ENCODE results near the gene YY1AP1.
A peak's percentile ranks its signal among the peaks of the same experiment; 100 is the strongest.
"Not testable (repeated sequence)": the region's sequence is repeated elsewhere in the genome, so short reads cannot be mapped to it uniquely, and the experiment has no call there.

YY1AP1 gene, protein sequence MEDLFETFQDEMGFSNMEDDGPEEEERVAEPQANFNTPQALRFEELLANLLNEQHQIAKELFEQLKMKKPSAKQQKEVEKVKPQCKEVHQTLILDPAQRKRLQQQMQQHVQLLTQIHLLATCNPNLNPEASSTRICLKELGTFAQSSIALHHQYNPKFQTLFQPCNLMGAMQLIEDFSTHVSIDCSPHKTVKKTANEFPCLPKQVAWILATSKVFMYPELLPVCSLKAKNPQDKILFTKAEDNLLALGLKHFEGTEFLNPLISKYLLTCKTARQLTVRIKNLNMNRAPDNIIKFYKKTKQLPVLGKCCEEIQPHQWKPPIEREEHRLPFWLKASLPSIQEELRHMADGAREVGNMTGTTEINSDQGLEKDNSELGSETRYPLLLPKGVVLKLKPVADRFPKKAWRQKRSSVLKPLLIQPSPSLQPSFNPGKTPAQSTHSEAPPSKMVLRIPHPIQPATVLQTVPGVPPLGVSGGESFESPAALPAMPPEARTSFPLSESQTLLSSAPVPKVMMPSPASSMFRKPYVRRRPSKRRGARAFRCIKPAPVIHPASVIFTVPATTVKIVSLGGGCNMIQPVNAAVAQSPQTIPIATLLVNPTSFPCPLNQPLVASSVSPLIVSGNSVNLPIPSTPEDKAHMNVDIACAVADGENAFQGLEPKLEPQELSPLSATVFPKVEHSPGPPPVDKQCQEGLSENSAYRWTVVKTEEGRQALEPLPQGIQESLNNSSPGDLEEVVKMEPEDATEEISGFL

DNA sequence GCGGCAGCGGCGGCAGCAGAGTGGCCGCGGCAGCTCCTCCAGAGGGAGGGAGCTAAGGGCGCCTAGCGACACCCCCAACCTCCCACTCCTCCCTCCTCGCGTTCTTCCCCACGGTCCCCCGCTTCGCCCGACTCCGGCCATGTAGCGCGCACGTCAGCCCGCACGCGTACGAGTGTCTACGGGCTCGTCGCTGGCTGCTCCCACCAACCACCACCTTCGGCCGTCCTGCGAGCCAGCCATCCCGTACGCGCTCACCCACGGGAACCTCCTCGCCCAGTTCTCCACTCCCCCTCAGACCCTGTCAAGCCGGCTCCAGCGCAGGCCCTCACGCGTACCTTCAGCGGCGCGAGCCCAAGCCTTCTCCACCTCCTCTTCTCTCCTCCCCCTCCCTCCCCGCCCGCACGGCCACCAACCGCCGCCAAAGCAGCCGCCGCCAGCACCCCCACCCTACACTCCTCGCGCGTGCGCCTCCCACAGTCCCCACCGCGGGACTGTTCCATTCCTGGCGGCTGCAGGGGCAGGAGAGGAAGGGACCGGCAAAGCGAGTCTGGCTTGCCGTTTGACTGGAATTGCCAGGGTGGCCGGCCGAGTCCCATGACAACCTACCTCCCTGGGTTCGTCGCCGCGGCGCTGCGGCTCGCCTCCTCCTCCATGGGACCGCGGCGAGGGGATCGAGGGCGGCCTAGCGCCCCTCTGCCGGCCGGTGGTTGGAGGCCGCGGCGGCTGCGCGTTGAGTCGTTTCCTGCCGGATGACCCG lies at the start of gene YY1AP1:
TSS of gene YY1AP1 (minus strand) at position 451 of the 757 bp plus-strand sequence. CDS start 8,338 bp downstream, outside the sequence.
- peak; percentile 80 for DNase-seq

DNA sequence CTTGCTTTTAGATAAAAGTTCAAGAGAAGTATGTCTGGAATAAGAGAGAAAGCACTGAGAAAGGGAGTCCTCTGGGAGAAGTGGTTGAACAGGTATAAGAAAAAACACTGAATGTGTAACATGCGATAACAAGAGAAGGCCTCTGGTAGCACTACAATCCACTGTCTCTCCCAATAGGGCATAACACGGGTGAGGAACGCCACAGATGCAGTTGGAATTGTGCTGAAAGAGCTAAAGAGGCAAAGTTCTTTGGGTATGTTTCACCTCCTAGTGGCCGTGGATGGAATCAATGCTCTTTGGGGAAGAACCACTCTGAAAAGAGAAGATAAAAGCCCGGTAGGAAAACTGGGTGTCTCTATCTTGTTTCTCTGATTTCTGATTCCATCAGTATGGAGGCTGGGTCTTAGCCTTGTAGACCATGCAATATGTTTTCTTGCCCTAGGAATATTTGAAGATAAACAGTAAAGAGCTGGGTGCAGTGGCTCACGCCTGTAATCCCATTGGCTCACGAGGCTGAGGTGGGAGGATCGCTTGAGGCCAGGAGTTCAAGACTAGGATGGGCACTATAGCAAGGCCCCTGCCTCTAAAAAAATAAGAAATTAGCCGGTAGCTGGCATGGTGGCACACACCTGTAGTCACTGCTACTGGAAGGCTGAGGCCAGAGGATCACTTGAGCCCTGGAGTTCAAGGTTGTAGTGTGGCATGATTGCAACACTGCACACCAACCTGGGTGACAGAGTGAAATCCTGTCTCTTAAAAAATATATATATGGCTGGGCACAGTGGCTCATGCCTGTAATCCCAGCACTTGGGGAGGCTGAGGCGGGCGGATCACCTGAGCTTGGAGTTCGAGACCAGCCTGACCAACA lies 40.7 kb upstream of the YY1AP1 start:
- peak; percentile 37 for DNase-seq

DNA sequence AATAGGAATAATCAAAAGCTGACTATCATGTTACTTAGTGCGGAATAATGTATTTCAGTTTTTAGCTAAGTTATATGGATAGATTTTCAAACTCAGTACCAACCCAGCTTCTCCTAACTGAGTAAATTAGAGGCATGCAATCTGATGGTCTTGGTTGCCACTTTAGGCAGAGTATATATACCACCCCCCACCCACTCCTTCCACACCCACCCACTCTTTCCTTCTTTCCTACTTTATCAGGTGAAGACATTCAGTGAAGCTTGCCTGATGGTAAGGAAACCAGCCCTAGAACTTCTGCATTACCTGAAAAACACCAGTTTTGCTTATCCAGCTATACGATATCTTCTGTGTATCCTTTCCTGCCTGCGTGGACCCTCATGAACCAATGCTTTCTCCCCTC lies 36.6 kb upstream of the YY1AP1 start:
- no peak for DNase-seq

DNA sequence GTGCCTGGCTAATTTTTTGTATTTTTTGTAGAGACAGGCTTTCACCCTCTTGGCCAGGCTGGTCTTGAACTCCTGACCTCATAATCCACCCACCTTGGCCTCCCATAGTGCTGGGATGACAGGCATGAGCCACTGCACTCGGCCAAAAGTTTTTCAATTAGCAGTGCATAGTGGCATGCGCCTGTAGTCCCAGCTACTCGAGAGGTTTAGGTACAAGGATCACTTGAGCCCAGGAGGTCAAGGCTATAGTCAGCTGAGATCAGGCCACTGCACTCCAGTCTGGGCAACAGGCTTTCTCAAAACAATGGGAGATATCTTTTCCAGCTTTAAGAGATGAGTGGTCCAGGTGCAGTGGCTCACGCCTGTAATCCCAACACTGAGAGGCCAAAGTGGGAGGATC lies 31.1 kb upstream of the YY1AP1 start:
- DNase-seq: no peak

DNA sequence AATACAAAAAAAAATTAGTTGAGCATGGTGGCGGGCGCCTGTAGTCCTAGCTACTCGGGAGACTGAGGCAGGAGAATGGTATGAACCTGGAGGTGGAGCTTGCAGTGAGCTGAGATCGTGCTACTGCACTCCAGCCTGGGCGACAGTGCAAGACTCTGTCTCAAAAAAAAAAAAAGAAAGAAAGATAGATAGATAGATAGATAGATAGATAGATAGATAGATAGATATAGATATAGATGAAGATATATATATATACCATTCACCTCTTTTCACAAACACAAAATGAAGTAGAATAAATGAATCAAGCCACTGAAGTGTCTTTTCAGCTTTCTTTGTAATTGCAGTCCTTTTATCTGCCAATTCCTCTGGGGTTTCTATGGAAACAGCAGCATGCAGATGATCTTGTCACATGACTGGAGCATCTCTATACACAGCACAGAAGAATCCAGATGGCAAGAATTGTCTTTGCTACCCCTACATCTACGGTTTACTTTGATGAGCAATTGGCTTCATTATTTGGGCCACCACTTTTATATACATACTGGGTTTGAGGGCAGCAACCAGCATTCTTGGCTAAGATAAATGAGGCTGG lies 30.0 kb upstream of the YY1AP1 start:
- DNase-seq: not testable (repeated sequence)

DNA sequence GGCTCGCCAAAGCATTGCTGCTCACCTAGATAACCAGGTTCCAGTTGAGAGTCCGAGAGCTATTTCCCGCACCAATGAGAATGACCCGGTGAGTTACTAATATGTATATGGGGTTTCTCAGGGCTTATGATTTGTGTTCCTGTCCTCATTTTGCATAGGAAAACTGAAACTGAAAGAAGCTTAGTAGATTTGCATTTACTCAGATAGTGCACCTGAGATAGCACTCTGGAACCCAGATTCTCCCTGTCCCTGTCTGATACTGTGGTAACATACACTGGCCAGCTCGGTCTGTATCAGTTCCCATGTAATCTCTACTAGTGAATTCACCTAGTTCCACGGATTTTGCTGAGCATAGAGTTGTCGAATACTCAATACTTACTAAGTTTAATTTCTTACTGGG lies 28.5 kb upstream of the YY1AP1 start:
- no peak for DNase-seq

DNA sequence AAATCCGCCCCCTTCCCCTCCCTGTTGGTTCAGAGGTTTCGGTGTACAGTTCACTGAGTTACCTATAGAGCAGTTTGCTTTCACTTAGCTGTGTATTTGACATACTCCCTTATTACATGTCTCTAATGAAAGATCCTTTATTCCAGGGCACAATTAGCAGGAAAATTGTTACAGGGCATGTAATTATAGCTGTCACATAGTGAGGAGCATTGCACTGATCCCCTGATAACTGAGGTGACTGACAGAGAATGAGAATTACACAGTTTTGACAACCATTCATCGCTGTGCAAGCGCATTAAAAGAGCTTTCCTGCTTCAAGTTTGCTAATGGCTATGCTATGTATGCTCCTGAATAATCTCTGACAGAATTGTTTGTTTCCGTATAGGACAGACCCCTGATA lies 27.2 kb upstream of the YY1AP1 start:
- no peak for DNase-seq

DNA sequence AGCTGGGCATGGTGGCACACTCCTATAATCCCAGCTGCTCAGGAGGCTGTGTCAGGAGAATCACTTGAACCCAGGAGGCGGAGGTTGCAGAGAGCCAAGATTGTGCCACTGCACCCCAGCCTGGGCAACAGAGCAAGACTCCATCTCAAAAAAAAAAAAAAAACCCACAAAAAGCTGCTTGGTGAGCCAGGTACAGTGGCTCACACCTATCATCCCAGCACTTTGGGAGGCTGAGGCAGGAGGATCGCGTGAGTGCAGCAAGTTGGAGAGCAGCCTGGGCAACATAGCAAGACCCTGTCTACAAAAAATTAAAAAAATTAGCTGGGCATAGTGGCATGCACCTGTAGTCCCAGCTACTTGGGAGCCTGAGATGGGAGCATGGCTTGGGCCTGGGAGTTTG lies 26.5 kb upstream of the YY1AP1 start:
- not testable (repeated sequence) for DNase-seq

DNA sequence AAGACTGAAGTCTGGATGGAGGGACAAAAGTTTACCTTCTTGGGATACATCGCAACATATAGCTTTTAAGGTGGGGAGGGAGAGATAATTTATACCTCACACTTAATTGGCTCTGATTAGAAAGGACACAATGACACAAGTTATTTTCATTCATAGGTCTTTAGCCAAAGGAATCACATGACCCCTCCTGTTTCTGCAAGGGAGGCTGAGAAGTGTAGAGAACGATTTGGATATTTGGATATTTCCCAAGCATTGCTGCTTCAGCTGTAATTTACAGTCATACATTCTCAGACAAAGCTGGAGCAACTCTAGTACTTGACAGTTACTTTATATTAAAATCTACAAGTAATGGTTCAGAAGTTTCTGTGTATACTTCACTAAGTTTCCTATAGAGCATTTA lies 24.5 kb upstream of the YY1AP1 start:
- DNase-seq: no peak

DNA sequence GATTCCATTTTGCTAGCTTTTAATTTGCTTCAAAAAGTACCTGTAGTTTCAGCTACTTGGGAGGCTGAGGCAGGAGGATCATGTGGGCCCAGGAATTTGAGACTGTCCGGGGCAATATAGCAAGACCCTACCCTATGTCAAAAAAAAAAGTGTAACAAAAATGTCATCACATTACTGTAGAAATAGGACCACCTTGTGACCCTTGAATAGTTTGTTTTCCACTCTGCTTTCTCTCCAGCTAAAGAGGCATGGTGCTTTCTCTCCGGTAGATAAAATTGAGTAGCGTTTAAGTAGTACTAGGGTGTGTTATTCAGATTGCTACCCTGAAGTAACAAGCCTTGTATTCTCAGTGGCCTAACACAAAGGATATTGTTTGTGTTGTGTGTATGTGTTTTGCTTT lies 24.1 kb upstream of the YY1AP1 start:
- DNase-seq: not testable (repeated sequence)

DNA sequence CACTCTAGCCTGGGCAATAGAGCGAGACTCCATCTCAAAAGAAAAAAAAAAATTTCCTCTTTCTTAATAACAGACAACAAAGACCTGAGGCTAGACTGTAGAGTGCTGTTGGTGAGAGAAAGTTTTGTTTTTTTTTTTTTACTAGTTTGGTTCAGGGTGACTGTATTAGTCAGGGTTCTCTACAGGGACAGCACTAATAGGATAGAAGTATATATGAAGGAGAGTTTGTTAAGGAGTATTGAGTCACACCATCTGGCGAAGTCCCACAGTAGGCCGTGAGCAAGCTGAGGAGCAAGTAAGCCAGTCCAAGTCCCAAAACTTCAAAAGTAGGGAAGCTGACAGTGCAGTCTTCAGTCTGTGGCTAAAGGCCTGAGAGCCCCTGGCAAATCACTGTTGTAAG lies 22.9 kb upstream of the YY1AP1 start:
- DNase-seq: not testable (repeated sequence)

DNA sequence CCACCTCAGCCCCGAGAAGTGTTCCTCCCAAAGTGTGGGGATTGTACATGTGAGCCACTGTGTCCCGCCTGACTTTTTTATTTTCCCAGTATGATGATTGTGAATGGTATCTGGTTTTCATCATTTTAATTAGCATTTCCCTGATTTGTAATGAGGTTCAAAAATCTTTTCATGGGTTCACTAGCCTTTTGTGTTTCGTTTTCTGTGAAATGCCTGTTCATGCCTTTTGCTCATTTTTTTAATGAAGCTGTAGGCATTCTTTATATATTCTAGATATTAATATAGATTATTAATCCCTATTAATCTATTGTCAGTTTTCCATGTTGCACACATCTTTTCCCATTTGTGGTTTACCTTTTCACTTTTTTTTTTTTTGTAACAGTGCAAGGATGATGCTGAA lies 20.8 kb upstream of the YY1AP1 start:
- no peak for DNase-seq

DNA sequence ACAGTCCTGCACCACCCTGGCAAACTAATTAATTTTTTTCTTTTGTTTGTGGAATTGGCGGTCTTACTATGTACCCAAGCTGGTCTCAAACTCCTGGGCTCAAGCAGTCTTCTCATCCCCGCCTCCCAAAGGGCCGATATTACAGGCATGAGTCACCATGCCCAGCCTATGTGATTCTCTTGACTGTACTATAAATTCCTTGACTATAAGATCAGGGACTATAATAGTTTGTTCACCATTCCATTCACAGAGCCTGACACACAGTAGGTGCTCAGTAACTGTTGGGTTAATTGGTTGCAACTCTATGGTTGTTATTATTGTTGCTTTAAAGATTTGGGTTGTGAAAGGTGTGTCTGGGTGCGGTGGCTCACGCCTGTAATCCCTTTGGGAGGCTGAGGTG lies 17.6 kb upstream of the YY1AP1 start:
- DNase-seq: peak; percentile 72

DNA sequence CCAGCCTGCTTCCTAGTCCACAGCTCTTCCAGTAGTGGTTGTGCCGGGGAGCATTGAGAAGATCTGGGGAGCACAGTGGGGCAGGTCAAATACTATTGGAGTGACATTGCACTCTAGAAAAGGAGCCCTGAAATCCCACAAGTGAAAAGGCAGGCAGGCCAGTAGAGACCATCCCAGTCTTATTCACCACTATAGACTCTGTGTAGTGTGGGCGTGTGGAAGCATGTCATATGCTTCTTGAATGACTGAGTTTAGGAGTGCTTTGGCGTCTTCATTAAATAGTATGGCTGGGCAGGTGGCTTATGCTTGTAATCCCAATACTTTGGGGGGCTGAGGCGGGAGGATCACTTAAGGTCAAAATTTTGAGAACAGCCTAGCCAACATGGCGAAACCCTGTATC lies 15.8 kb upstream of the YY1AP1 start:
- not testable (repeated sequence) for DNase-seq

DNA sequence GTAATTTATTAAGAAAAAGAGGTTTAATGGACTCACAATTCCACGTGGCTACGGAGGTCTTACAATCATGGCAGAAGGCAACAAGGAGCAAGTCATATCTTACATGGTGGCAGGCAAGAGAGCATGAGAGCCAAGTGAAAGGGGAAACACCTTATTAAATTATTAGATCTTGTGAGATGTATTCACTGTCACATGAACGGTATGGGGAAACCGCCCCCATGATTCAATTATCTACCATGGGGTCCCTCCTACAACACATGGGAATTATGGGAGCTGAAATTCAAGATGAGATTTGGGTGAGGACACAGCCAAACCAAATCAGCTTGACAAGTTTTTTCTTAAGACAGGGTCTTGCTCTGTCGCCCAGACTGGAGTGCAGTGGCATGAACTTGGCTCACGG lies 14.6 kb upstream of the YY1AP1 start:
- DNase-seq: no peak

DNA sequence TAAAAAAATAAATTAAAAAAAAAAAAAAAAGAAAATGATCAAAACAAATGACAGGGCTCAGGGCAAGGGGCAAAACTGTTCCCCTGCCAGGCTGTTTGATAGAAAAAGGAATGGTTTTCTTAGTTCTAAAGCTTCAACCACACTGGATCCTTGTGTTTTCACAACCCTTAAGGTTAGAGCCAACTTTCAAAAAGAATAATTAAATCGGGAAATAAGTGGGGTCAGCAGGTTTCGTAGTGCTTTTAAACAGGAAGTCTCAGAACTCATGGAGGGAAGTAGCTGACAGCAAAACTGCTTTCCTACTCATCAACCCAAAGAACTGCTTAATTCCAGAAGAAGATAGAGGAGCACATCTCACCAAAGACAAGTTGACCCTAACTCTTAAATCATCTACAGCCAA lies 13.1 kb upstream of the YY1AP1 start:
- DNase-seq: not testable (repeated sequence)

DNA sequence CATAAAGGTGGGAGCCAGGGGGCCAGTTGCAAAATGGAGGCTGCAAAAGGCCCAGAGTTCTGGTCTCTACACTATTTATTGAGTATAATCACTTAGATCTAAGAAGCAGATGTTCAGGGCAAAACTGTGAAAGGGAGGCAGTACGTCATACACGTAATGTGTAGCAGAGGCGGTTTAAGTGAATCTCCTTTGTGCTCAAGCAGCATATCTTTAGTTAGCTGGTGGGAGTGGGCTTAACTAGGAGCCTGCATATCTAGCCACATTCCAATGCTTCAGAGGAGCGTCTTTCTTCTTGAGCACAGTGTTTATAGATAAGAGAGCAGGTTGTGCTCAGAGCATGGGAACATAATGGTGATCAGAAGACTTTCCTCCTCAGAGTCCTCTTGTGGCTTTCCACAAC lies 10.5 kb upstream of the YY1AP1 start:
- DNase-seq: not testable (repeated sequence)

DNA sequence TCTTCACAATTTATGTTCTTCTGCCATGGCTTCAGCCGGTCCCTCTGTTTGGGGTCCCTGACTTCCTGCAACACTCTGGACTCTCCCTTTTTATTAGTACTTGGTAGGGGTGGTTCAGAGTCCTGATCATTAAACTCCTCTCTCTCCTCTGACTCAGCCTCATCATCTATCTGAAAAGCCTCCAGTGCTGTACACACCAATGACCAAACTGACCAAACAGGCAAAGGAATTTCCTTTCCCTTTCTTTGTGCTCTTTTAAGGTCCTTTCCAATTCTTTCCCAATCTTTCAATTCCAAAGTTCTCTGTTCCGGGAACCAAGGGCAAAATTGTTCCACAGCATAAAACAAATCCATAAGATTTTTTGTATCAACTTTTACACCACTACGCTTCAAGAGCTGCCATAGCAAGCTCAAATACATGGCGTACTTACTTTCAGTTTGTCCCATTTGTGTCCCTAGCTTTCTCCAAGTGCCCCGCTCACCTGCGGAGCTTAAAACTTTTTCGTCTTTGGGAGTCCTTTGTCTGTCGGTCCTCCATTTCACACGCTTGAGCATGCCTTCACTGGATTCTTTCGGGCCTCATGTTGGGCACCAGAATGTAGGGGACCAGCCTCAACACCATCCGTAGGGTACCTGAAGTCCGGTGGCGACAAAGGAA lies 9.9 kb upstream of the YY1AP1 start:
- DNase-seq: peak; percentile 28

DNA sequence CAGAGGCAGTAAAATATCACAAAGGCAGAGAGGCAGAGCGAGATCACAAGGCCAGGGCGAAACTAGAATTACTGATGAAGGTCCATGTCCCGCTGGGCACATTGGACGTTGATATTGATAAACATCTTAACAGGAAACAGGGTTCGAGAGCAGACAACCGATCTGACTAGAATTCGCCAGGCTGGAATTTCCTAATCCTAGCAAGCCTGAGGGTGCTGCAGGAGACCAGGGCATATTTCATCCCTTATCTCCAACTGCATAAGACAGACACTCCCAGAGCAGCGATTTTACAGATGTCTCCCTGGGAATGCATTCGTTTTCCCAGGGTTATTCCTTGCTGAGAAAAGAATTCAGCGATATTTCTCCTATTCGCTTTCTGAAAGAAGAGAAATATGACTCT lies 9.0 kb upstream of the YY1AP1 start:
- DNase-seq: not testable (repeated sequence)

DNA sequence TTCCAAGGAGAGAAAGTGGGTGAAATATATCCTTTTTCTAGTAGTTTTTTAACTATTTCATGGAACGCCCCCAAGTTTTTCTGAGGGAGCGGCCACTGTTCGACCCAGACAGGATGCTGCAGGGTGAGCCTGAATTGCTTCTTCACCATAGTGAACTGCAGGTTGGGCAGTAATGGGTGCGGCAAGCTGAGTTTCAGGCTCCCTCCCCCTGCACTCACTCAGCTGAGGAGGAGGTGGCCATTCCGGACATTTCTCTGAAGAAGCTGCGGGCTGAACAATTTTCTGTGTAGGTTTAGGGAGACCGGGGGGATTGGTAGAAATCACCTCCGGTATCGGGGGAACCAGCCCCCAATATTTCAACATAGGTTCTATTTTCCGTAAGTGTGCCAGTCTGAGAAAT lies 8.5 kb upstream of the YY1AP1 start:
- no peak for DNase-seq

DNA sequence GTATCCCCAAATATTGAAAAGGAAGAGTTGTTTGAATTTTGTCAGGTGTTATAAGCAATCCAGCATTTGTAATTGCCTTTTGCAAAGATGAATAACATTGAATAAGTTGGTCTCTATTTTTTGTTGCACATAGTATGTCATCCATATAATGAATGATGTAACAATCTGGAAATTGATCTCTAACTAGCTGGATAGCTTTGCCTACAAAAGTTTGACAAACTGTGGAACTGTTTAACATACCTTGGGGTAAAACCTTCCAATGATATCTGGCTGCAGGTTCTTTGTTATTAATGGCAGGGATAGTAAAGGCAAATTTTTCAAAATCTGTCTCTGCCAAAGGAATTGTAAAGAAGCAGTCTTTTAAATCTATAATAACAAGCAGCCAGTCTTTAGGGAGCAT lies 8.0 kb upstream of the YY1AP1 start:
- no peak for DNase-seq

DNA sequence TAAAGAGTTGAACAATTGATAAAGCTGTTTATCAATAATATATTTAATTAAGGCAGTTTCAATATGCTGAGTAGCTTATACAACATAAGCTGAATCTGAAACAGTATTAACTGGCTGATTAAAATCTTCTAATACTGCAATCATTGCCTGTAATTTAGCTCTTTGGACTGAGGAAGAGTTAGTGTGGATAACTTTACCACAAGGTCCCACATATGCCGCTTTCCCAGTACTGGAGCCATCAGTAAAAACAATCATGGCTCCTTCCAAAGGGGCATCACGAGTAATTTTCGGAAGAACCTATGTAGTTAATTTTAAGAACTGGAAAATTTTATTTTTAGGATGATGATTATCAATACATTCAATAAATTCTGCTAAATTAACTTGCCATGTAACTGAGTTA lies 7.0 kb upstream of the YY1AP1 start:
- no peak for DNase-seq
